NT2/D1 (cell line): ENCODE results near the gene RAD18.

Experiments
- SUZ12 ChIP-seq: IDR thresholded peaks from 2 replicates; pipeline ENCODE4 v1.6.1; 2011; ENCODE audit not compliant: insufficient read length, insufficient read depth; ENCODE audit errors: extremely low read depth
- YY1 ChIP-seq: IDR thresholded peaks from 2 replicates; pipeline ENCODE4 v1.6.1; 2011; ENCODE audit not compliant: insufficient read length, insufficient read depth
- ZNF274 ChIP-seq: IDR thresholded peaks from 2 replicates; pipeline ENCODE4 v1.6.1; 2011; ENCODE audit warnings: mild to moderate bottlenecking, low read depth, low read length

GRCh38 chr3:8988384-8988655 lies 25.0 kb upstream of the RAD18 start:
- TF ChIP-seq SUZ12 (no peak), ZNF274 (no peak), YY1 (no peak)
